ENCODE data around the gene TRA2B.
"Not testable (repeated sequence)": the region's sequence is repeated elsewhere in the genome, so short reads cannot be mapped to it uniquely, and the experiment has no call there.

TRA2B gene

DNA sequence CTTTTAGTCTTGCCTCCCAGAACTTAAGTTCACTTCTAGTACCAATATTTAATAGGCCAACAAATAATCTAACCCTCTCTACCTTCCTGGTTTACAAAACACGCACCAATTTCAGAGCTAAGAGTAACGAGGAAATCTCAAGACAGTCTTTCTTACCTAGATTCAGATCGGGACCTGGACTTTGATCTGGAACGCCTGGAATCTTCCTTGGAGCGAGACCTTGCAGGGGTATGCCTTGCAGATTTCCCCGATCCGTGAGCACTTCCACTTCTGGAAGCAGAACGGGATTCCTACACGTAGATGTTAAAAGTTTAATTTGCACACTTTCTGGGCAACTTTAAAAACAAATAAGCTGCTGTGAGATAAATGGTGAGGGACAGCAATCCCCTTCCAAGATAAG lies 11.4 kb downstream of the TRA2B start:
- no peak for DNase-seq

GRCh38 chr3:185925353-185925752 lies 12.5 kb downstream of the TRA2B start:
- DNase-seq: no peak

GRCh38 chr3:185924375-185924774 lies 13.4 kb downstream of the TRA2B start:
- no peak for DNase-seq

DNA sequence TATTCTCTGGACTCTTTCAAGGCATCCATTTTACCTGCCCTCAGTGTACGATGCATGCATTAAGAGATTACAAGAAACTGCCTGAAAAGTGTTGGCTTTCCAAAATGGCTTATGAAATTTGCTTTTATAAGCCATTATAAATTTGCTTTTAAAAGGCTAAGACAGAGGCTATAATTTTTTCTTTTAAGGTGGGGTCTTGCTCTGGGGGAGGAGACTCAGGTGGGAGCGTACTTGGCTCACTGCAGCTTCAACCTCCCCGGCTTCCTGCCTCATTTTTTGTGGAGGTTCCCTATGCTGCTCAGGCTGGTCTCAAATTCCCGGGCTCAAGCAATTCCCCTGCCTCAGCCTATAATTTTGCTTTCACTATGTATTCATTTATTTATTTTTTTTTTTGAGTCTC lies 17.6 kb downstream of the TRA2B start:
- DNase-seq: no peak

GRCh38 chr3:185916042-185916833 lies 21.6 kb downstream of the TRA2B start:
- DNase-seq: no peak

DNA sequence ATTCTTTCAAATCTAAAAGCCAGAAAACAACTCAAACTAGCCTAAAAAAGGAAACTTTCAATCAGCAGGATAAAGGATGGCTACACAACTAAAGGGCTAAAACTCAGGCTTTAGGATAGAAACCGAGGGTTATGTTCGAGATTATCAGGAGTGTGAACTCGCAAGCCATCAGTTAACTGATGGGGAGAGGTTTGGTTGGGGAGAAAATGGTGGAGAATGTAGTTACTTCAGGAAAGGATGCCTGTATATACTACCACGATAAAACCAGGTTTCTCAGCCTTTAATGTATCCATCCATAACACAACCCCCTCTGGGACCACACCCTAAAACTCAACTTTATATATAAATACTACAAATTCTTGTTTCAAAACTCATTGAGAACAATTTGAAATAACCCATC lies 22.2 kb downstream of the TRA2B start:
- no peak for DNase-seq

- DNase-seq: no peak
Measured at GRCh38 chr3:185914911-185915629, 22.7 kb downstream of the TRA2B start.

GRCh38 chr3:185912929-185913901 lies 24.6 kb downstream of the TRA2B start:
- no peak for DNase-seq

DNA sequence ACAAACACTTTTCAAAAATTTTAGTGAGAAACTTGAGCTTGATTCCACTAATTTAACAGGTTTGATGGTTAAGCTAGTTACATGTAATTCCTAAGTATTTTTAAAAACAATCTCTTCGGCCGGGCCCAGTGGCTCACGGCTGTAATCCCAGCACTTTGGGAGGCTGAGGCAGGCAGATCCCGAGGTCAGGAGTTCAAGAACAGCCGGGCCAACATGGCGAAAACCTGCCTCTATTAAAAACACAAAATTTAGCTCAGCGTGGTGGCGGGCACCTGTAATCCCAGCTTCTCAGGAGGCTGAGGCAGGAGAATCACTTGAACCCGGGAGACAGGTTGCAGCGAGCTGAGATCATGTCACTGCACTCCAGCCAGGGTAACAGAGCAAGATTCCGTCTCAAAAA lies 25.3 kb downstream of the TRA2B start:
- DNase-seq: no peak

GRCh38 chr3:185911076-185911448 lies 26.8 kb downstream of the TRA2B start:
- DNase-seq: not testable (repeated sequence)

- not testable (repeated sequence) for DNase-seq
Measured at GRCh38 chr3:185910322-185911075, 27.3 kb downstream of the TRA2B start.

- not testable (repeated sequence) for DNase-seq
Measured at GRCh38 chr3:185909913-185910312, 27.9 kb downstream of the TRA2B start.

DNA sequence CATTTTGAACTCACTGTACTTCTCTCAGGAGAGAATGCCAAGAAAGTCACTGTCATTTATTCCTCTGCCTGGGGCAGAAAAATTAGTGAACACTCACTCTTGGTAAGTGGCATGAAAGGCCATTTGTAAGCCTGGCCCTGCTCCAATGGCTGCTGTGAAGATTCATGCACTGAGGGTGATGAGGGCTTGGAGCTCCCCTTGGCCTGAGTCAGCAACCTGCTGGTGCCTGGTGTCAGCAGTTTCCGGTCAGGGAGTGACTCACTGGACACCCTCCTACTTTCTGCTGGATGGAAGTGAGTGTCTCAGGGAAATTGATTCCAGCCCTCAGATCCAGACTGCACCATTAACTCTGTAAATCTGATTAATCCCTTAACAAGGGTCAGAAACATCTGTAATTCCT lies 37.6 kb downstream of the TRA2B start:
- no peak for DNase-seq

DNA sequence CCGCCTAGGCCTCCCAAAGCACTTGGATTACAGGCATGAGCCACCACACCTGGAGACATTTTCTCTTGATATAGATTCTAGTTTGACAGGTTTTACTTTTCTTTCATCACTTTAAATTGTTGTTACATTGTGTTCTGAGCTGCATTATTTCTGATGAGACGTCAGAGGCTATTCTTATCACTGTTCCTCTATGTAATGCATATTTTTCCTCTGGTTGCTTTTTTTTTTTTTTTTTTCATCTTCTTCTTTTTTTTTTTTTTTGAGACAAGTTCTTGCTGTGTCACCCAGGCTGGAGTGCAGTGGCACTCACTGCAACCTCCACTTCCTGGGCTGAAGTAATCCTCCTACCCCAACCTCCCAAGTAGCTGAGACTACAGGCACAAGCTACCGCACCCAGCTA lies 41.2 kb downstream of the TRA2B start:
- DNase-seq: no peak

- no peak for DNase-seq
Measured at GRCh38 chr3:185887066-185887465, 50.7 kb downstream of the TRA2B start.

DNA sequence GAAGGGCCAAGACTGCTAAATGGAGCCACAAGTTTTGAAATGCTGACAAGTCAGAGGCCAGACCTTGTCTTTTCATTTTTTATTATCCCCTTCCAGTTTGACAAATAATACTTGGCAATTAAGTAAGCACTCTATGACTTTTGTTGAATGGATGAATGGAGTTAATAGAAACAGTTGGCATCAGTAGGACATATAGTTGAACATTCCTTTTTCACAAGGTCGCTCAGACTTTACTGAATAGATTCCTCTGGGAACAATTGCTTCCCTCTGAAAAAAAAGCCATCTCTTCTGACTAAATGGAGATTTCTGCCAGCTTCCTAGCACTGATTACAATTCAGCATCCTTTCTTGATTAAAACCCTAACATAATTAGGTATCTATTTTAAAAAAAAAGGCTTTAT lies 53.2 kb downstream of the TRA2B start:
- DNase-seq: no peak

DNA sequence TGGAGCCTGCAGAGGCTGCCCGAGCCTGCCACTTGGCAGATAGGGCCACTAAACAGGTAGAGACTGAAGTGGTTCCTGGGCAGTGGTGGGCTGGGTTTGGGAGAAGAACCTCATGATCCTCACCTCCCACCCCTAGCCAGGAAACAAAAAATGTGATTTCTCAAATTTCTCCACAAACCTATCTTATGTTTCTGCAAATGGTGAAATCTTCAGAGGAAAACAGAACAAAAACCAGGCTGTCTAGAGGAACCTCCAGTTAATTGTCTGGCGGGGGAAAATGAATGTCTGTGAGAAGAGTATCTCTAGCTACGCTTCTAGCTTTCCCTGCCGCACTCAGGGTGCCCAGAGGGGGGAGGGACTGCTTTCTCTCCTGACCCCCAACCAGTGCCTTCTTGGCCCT lies 55.9 kb downstream of the TRA2B start:
- no peak for DNase-seq

GRCh38 chr3:185880600-185880999 lies 57.2 kb downstream of the TRA2B start:
- DNase-seq: no peak

DNA sequence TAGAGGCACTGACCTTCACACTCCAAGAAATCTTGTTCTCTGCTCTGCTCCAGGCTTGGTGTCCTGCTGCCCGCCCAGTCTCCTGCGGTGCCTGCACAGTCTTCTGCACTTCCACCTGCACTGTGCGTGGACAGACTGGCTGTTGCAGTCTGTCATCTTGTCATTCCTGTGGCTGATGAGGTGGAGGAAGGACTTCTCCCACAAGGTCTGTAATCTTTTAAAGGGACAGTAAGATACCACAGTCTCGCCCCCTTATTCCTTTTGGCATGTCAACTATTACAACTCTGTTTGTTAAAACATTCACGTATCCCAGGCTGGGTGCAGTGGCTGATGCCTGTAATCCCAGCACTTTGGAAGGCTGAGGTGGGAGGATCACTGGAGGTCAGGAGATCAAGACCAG lies 58.9 kb downstream of the TRA2B start:
- DNase-seq: no peak

GRCh38 chr3:185874119-185874518 lies 63.7 kb downstream of the TRA2B start:
- DNase-seq: no peak

DNA sequence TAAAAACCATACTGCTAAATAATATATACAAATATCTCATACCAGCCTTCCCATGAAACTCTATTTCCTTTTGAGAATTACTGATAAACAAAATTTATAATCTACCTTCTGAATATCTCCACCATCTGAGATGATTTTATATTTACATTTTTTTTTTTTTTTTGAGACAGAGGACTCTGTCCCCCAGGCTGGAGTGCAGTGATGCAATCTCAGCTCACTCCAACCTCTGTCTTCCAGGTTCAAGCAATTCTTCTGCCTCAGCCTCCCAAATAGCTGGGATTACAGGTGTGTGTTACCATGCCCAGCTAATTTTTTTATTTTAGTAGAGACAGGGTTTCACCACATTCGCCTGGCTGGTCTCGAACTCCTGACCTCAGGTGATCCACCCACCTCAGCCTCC lies 70.2 kb downstream of the TRA2B start:
- DNase-seq: no peak

DNA sequence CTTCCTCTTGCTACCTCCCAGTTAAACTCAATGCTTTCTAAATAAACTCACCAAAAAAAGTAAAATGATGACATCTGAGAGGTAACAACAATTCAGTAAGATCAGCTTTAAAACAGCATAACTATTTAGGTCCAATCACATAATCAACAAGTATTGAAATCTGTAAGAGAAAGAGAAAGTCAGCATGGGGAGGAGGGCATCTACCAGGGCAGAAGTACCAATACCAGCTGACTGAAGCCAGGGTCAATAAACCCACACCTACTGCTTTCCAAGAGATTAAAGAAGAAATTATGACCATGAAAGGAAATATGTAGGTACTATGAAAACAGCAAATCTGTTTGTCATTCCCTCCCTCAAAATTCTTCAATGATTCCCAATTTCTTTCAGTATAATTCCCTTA lies 70.8 kb downstream of the TRA2B start:
- no peak for DNase-seq

GRCh38 chr3:185866555-185866954 lies 71.3 kb downstream of the TRA2B start:
- no peak for DNase-seq

Data from CD4-positive, alpha-beta T cell treated with Interleukin-12 subunit alpha and Interleukin-12 subunit beta, for 1 hour (primary cell).